ENCODE data around the gene PPFIBP2.

The PPFIBP2 gene

GRCh38 chr11:7484645-7485044 is 29.2 kb upstream of the PPFIBP2 start:
- no peak for TF ChIP-seq CTCF (IDR thresholded peaks at IDR 0.05)

- no peak for TF ChIP-seq CTCF (IDR thresholded peaks at IDR 0.05)
These were observed 28.4 kb upstream of the PPFIBP2 start, which contains the start of gene OLFML1 for GRCh38 chr11:7485186-7486097. Gene OLFML1 (plus strand): TSS chr11:7485506. CDS start chr11:7485876, 370 bp downstream.

- no peak for TF ChIP-seq CTCF (IDR thresholded peaks at IDR 0.05)
These were observed 27.6 kb upstream of the PPFIBP2 start for GRCh38 chr11:7486098-7486780.

- no peak for TF ChIP-seq CTCF (IDR thresholded peaks at IDR 0.05)
These were observed 27.0 kb upstream of the PPFIBP2 start for GRCh38 chr11:7486781-7487140.

GRCh38 chr11:7487360-7487759 is 26.4 kb upstream of the PPFIBP2 start:
- TF ChIP-seq CTCF (IDR thresholded peaks at IDR 0.05), result no peak

GRCh38 chr11:7488681-7489080 is 25.1 kb upstream of the PPFIBP2 start:
- TF ChIP-seq CTCF (IDR thresholded peaks at IDR 0.05), result no peak

- no peak for TF ChIP-seq CTCF (IDR thresholded peaks at IDR 0.05)
These were observed 24.4 kb upstream of the PPFIBP2 start for GRCh38 chr11:7489376-7489775.

Data from LNCAP (cell line).